Kidney epithelial cell (primary cell): Measurements from ENCODE around the gene EEF2K. TPM values are rescaled to one million over a fixed set of nuclear protein-coding genes. Genes with fewer than 3 reads are reported as not detected.
A peak's percentile ranks its signal among the peaks of the same experiment; 100 is the strongest.
"Not testable (repeated sequence)": the region's sequence is repeated elsewhere in the genome, so short reads cannot be mapped to it uniquely, and the experiment has no call there.

ENCODE experiments used
- DNase-seq: peaks from one replicate; pipeline ENCODE4 v3.0.0-alpha.2; 2010; ENCODE audit warnings: low read depth
- H3K27me3 ChIP-seq: 2 replicates; pipeline ENCODE4 v1.6.0; 2011; ENCODE audit warnings: low read length; ENCODE audit not compliant: control insufficient read depth, insufficient read depth
- H3K36me3 ChIP-seq: 2 replicates; pipeline ENCODE4 v1.5.1; 2011; ENCODE audit warnings: low read length; ENCODE audit not compliant: control insufficient read depth, insufficient read depth
- H3K4me3 ChIP-seq: 2 replicates; pipeline ENCODE4 v1.5.1; 2011; ENCODE audit warnings: low read depth, mild to moderate bottlenecking, control low read depth, low read length
- total RNA-seq: library from RNA; depleted of rRNA; stranded (reverse); fragments of >200 nt; gene quantifications from 2 replicates; pipeline ENCODE4 v1.2.3, GENCODE V29; 2015
- TF ChIP-seq, protein P1 (sequence below): IDR thresholded peaks from 2 replicates; pipeline ENCODE4 v1.5.1; 2011; ENCODE audit warnings: mild to moderate bottlenecking, moderate library complexity, low read length, control low read depth, inconsistent platforms; ENCODE audit not compliant: insufficient read depth, poor library complexity, severe bottlenecking

Gene EEF2K
- total RNA-seq, 1 donor from 2014 or later: 6.8 TPM

DNA sequence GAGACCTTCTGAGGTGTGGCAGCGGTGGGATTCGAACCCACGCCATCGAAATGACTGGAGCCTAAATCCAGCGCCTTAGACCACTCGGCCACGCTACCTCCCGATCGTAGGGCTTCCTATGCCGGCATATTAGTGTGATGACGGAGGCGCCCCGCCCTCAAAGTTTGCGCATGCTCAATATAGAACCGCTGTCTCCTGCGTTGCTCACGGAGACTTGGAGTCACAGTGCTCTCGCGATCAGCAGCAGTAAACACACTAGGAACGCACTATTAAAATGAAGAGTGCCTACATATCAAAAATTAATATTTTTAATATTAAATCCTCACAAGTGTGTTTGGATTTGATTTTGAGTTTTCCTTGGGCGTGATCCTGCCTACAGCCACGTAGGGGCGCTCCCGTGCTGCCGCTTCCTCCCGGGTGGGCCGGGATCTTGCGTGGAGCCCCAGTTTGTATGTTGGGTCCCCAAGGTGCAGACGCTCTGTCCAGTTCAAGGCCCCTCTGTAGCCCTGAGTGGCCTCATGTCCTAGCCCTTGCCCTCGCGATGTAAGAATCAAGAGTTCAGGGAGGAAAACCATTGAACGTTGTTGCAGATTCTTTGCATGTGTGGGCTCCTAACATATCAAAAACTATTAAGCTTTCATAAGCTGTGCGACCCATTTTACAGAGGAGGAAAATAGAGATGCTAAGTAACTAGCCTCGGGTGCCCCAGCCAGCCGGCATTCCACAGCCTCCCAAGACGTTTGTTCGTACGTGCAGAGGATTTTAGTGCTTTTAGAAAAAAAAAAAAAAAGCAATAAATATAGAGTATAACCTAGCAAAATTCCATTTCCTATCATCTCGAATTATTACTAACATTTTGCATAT, 10.2 kb upstream of the EEF2K start:
- no peak for DNase-seq
- TF ChIP-seq, protein P1, sequence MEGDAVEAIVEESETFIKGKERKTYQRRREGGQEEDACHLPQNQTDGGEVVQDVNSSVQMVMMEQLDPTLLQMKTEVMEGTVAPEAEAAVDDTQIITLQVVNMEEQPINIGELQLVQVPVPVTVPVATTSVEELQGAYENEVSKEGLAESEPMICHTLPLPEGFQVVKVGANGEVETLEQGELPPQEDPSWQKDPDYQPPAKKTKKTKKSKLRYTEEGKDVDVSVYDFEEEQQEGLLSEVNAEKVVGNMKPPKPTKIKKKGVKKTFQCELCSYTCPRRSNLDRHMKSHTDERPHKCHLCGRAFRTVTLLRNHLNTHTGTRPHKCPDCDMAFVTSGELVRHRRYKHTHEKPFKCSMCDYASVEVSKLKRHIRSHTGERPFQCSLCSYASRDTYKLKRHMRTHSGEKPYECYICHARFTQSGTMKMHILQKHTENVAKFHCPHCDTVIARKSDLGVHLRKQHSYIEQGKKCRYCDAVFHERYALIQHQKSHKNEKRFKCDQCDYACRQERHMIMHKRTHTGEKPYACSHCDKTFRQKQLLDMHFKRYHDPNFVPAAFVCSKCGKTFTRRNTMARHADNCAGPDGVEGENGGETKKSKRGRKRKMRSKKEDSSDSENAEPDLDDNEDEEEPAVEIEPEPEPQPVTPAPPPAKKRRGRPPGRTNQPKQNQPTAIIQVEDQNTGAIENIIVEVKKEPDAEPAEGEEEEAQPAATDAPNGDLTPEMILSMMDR: peak; percentile 90
- H3K36me3 ChIP-seq: no peaks in the 10 kb centered on the region

DNA sequence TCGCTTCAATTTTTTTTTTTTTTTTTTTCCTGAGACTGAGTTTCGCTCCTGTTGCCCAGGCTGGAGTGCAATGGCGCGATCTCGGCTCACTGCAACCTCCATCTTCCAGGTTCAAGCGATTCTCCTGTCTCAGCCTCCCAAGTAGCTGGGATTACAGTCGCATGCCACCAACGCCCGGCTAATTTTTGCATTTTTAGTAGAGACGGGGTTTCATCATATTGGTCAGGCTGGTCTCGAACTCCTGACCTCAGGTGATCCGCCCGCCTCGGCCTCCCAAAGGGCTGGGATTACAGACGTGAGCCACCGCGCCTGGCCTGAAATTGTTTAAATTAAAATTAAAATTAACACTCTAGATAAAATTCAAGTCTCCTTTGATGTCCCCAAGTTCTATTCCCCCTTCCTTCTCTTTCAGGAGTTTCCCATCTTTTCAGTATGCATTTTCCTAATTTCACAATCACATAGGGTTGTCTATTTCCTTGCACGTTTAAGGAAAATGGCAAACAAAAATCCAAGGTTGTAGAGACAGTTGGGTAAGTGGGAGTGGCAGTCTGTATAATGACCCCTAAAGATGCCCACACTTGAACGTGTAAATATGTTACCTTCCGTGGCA, 9.4 kb upstream of the EEF2K start:
- H3K36me3 ChIP-seq, H3K27me3 ChIP-seq, H3K4me3 ChIP-seq, DNase-seq: not testable (repeated sequence)

More for the DNA sequence above, 10.2 kb upstream of the EEF2K start:
- Histone ChIP-seq H3K27me3 (no peaks in the 10 kb centered on the region), H3K4me3 (peak overlapping the region; percentile 54)

DNA sequence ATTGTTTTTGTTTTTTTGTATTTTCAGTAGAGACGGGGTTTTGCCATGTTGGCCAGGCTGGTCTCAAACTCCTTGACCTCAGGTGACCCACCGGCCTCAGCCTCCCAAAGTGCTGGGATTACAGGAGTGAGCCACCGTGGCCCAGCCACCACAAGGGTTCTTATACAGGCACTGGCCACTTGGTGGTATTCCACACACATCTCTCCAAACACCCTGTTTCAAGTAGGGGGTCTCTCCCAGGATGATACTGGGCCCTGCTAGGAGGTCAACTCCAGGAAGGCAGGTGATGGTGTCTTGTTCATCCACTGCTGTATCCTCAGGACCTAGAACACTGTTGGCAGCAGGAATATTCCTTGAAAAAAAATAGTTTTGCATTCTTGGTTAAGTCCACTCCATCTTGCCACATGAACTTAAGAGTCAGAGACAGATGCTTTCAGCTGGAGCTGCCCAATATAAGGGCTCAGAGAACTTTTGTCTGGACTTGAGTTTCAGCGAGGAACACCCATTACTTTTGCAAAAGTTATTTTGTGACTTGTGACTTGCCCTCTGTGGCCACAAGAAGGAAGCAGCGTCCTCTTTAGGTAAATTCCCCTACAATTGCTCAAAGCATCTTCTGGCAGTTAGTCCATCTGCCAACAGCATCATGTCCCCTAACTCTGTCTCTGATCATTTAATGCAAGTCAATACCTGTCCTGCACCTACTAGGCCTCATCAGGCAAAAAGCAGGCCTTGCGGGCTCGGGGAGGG, 7.4 kb upstream of the EEF2K start:
- Histone ChIP-seq H3K4me3 (no peak overlapping the region), H3K27me3 (no peaks in the 10 kb centered on the region), H3K36me3 (no peaks in the 10 kb centered on the region)
- TF ChIP-seq, protein P1: no peak
- DNase-seq: no peak

DNA sequence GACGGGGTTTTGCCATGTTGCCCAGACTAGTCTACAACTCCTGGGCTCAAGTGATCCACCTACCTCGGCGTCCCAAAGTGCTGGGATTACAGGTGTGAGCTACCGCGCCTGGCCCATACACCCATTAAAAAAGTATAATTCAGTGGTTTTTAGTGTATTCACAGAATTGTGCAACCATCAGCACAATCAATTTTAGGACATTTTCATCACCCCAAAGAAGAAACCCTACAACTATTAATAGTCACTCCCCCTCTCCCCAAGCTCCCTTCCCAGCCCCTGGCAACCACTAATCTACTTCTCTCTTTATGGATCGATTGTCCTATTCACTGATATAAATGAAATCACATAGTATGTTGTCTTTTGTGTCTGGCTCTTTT, 3.8 kb upstream of the EEF2K start:
- H3K36me3 ChIP-seq: no peaks in the 10 kb centered on the region
- H3K4me3 ChIP-seq: no peak overlapping the region
- H3K27me3 ChIP-seq: no peaks in the 10 kb centered on the region
- DNase-seq: no peak
- TF ChIP-seq, protein P1: no peak

DNA sequence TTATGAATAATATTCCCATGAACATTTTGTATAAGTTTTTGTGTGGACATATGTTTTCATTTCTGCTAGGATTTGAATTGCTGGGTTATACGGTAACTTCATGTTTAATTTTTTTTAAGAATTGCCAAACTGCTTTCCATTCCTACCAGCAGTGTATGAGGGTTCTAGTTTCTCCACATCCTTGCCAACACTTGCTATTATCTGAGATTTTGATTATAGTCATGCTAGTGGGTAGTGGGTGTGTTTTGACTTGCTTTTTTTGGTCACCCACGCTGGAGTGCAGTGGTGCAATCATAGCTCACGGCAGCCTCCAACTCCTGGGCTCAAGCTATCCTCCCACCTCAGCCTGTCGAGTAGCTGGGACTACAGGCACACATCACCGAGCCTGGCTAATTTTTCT, 3.0 kb upstream of the EEF2K start:
- TF ChIP-seq, protein P1: no peak
- DNase-seq: no peak
- H3K27me3 ChIP-seq: no peaks in the 10 kb centered on the region
- H3K4me3 ChIP-seq: no peak overlapping the region
- no peaks in the 10 kb centered on the region for H3K36me3 ChIP-seq

DNA sequence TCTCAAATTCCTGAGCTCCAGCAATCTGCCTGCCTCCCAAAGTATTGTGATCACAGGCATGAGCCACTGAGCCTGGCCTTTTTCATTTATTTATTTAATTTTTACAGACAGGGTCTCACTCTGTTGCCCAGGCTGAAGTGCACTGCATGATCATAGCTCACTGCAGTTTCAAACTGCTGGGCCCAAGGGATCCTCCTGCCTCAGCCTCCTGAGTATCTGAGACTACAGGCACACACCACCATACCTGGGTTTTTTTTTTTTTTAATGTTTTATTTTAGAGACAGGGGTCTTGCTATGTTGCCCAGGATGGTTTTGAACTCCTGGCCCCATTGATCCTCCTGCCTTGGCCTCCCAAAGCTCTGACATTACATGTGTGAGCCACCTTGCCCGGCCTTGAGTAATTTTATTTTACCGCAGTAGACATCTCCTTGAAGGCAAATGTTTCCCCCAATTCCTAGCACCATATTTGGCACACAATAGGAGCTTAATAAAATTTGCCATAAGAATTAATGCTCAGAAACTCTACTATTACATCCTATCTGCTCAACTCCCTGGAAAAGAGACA, 1.9 kb upstream of the EEF2K start:
- Histone ChIP-seq H3K4me3 (no peak overlapping the region), H3K27me3 (no peaks in the 10 kb centered on the region), H3K36me3 (no peaks in the 10 kb centered on the region)
- DNase-seq: no peak
- TF ChIP-seq, protein P1: no peak
